ENCODE data around the gene TGFA.

DNA sequence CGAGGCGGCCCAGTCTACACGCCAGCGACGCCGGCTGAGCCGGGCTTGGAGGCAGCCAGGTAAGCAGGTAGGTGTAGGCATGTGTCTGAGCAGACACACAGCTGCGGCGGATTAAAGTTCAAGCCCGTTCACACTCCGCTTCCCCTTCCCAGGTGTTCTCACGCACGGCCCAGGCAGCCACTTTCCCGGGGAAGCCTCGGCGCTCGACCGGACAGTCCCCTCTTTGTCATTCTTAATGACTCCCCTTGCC is 367 bp downstream of the TGFA start:
- no peak for TF ChIP-seq CTCF (IDR thresholded peaks at IDR 0.05)
- no peak for TF ChIP-seq ZFX (IDR thresholded peaks at IDR 0.05; ENCODE audit: borderline replicate concordance)
